ENCODE measurements around the gene PTGER1.
A peak's percentile ranks its signal among the peaks of the same experiment; 100 is the strongest.
"Not testable (repeated sequence)": the region's sequence is repeated elsewhere in the genome, so short reads cannot be mapped to it uniquely, and the experiment has no call there.

PTGER1 gene

GRCh38 chr19:14473978-14474578, 1.1 kb downstream of the PTGER1 start:
- DNase-seq: no peak

GRCh38 chr19:14473073-14473977, 1.8 kb downstream of the PTGER1 start:
- DNase-seq: no peak

- DNase-seq: peak; percentile 91 to 93
These were observed 2.8 kb downstream of the PTGER1 start for GRCh38 chr19:14472202-14472938.

GRCh38 chr19:14471436-14472187, 3.5 kb downstream of the PTGER1 start:
- no peak for DNase-seq

GRCh38 chr19:14470031-14470876, 4.9 kb downstream of the PTGER1 start:
- no peak for DNase-seq

- DNase-seq: no peak
These were observed 7.3 kb downstream of the PTGER1 start for GRCh38 chr19:14467816-14468215.

GRCh38 chr19:14467391-14467790, 7.8 kb downstream of the PTGER1 start:
- no peak for DNase-seq

GRCh38 chr19:14463747-14464146, 11.4 kb downstream of the PTGER1 start:
- DNase-seq: no peak

- DNase-seq: not testable (repeated sequence)
These were observed 12.8 kb downstream of the PTGER1 start for GRCh38 chr19:14462401-14462800.

GRCh38 chr19:14460935-14461334, 14.2 kb downstream of the PTGER1 start:
- DNase-seq: no peak

GRCh38 chr19:14459703-14460102, 15.5 kb downstream of the PTGER1 start:
- no peak for DNase-seq

GRCh38 chr19:14452303-14452702, 22.9 kb downstream of the PTGER1 start:
- not testable (repeated sequence) for DNase-seq

GRCh38 chr19:14450876-14451275, 24.3 kb downstream of the PTGER1 start:
- no peak for DNase-seq

- DNase-seq: peak; percentile 81 to 84
These were observed 24.8 kb downstream of the PTGER1 start for GRCh38 chr19:14450168-14450874.

GRCh38 chr19:14449321-14449720, 25.8 kb downstream of the PTGER1 start:
- no peak for DNase-seq

GRCh38 chr19:14446336-14447036, 28.7 kb downstream of the PTGER1 start:
- no peak for DNase-seq

GRCh38 chr19:14443632-14444216, 31.4 kb downstream of the PTGER1 start:
- no peak for DNase-seq

GRCh38 chr19:14442891-14443631, 32.1 kb downstream of the PTGER1 start:
- DNase-seq: no peak

Measured in activated CD4-positive, alpha-beta T cell treated with anti-CD3 and anti-CD28 coated beads, Interleukin-2, amount 50 U/mL, for 48 hours (primary cell).